Ascending aorta (tissue), 2 donors: ENCODE data around the gene HYLS1. TPM values are rescaled to one million over a fixed set of nuclear protein-coding genes. Genes with fewer than 3 reads are reported as not detected.

Experiments
- DNase-seq, 2 donors: peaks; one replicate each; pipeline ENCODE4 v3.0.0-alpha.2; 2019; ENCODE audit warnings: low spot score in 2 of 2
- H3K27ac ChIP-seq, 2 donors: fragments of 200-600 bp; sonication (generic); one replicate each; pipeline ENCODE4 v1.5.1; 2016 to 2017; ENCODE audit warnings: mild to moderate bottlenecking in 1 of 2
- H3K27me3 ChIP-seq: fragments of 200-600 bp; sonication (generic); one replicate; pipeline ENCODE4 v1.5.1; 2017
- H3K36me3 ChIP-seq, 2 donors: fragments of 200-600 bp; sonication (generic); one replicate each; pipeline ENCODE4 v1.5.1; 2016
- H3K4me1 ChIP-seq, 2 donors: fragments of 200-600 bp; sonication (generic); one replicate each; pipeline ENCODE4 v1.5.1; 2016 to 2017; ENCODE audit warnings: mild to moderate bottlenecking in 1 of 2
- H3K4me3 ChIP-seq, 2 donors: fragments of 200-600 bp; sonication (generic); one replicate each; pipeline ENCODE4 v1.5.1; 2016 to 2017; ENCODE audit warnings: mild to moderate bottlenecking in 1 of 2
- H3K9me3 ChIP-seq, 2 donors: fragments of 200-600 bp; sonication (generic); one replicate each; pipeline ENCODE4 v1.5.1; 2016
- CTCF ChIP-seq, 3 experiments: fragments of 200-600 bp in 2 of 3; fragments of 450-650 bp in 1 of 3; sonication (generic) in 2 of 3; IDR thresholded peaks; one replicate each; pipeline ENCODE4 v1.5.1; 2016 to 2019; ENCODE audit warnings: antibody characterized with exemption in 3 of 3, mild to moderate bottlenecking in 1 of 3, moderate library complexity in 1 of 3
- intact Hi-C: fragments of 100-400 bp; cut with DNase I; formaldehyde crosslinking; loops from one replicate; pipeline ENCODE4 v1.15.1; 2023
- total RNA-seq: library from RNA; depleted of rRNA; stranded (reverse); fragments of >200 nt; gene quantifications from one replicate; pipeline ENCODE4 v1.1.0, GENCODE V29; 2016

The HYLS1 gene
- total RNA-seq, 1 donor from 2014 or later, result 6.5 TPM

- H3K9me3 ChIP-seq, result no peaks in the 10 kb centered on the region
- DNase-seq, result no peak
- no peak for TF ChIP-seq CTCF (IDR thresholded peaks at IDR 0.05)
- H3K4me1 ChIP-seq, result no peaks in the 10 kb centered on the region
- no peaks in the 10 kb centered on the region for H3K27me3 ChIP-seq
- no peak overlapping the region for H3K27ac ChIP-seq
- no peak overlapping the region for H3K4me3 ChIP-seq
- H3K36me3 ChIP-seq, result no peaks in the 10 kb centered on the region
- intact Hi-C loops, result no loop called here
These were observed 44.8 kb downstream of the HYLS1 start for GRCh38 chr11:125932301-125932700.

- Histone ChIP-seq H3K36me3 (no peaks in the 10 kb centered on the region), H3K4me1 (no peaks in the 10 kb centered on the region), H3K9me3 (no peaks in the 10 kb centered on the region), H3K4me3 (no peak overlapping the region), H3K27ac (no peak overlapping the region), H3K27me3 (no peaks in the 10 kb centered on the region)
- no peak for DNase-seq
- intact Hi-C loops, result no loop called here
- no peak for TF ChIP-seq CTCF (IDR thresholded peaks at IDR 0.05)
These were observed 45.8 kb downstream of the HYLS1 start for GRCh38 chr11:125933030-125933813.

GRCh38 chr11:125934473-125934872, 47.0 kb downstream of the HYLS1 start:
- TF ChIP-seq CTCF (IDR thresholded peaks at IDR 0.05), result no peak
- no peak for DNase-seq
- Histone ChIP-seq H3K36me3 (no peaks in the 10 kb centered on the region), H3K4me3 (no peak overlapping the region), H3K27me3 (no peaks in the 10 kb centered on the region), H3K9me3 (no peaks in the 10 kb centered on the region), H3K27ac (no peak overlapping the region), H3K4me1 (no peaks in the 10 kb centered on the region)
- intact Hi-C loops, result no loop called here

- H3K36me3 ChIP-seq, result no peaks in the 10 kb centered on the region
- DNase-seq, result no peak
- no peak for TF ChIP-seq CTCF (IDR thresholded peaks at IDR 0.05)
- no peak overlapping the region for H3K4me3 ChIP-seq
- intact Hi-C loops, result no loop called here
- no peaks in the 10 kb centered on the region for H3K4me1 ChIP-seq
- no peaks in the 10 kb centered on the region for H3K27me3 ChIP-seq
- H3K27ac ChIP-seq, result no peak overlapping the region
- H3K9me3 ChIP-seq, result no peaks in the 10 kb centered on the region
These were observed 47.6 kb downstream of the HYLS1 start for GRCh38 chr11:125935056-125935455.

- Histone ChIP-seq H3K36me3 (no peaks in the 10 kb centered on the region), H3K27ac (no peak overlapping the region), H3K4me3 (no peak overlapping the region), H3K27me3 (no peaks in the 10 kb centered on the region), H3K9me3 (no peaks in the 10 kb centered on the region), H3K4me1 (no peaks in the 10 kb centered on the region)
- intact Hi-C loops, result no loop called here
- no peak for DNase-seq
- no peak for TF ChIP-seq CTCF (IDR thresholded peaks at IDR 0.05)
These were observed 48.2 kb downstream of the HYLS1 start for GRCh38 chr11:125935618-125936199.
